Caco-2 (cell line): ENCODE data around the gene MEGF6. TPM values are rescaled to one million over a fixed set of nuclear protein-coding genes. Genes with fewer than 3 reads are reported as not detected.
A peak's percentile ranks its signal among the peaks of the same experiment; 100 is the strongest.

Experiments used
- BruUV-seq: library from RNA; stranded (reverse); fragments of 400-500 nt; replicated peaks from 2 replicates; lab custom pipeline; 2021; lab: Mats Ljungman, UMichigan
- CTCF ChIA-PET: fragments of 300-600 bp; sonication (Branson Sonifier 250); formaldehyde crosslinking; loops from one replicate; lab custom pipeline; 2022; ENCODE audit warnings: antibody characterized with exemption; lab: Charles Lee
- POLR2A ChIA-PET: fragments of 300-600 bp; sonication (Branson Sonifier 250); formaldehyde crosslinking; loops from one replicate; lab custom pipeline; 2022; ENCODE audit warnings: antibody characterized with exemption; lab: Charles Lee
- DNase-seq, 2 experiments: peaks; one replicate each; pipeline versions ENCODE4 v3.0.0 to v3.0.0-alpha.2; 2020 to 2022
- H3K27me3 ChIP-seq: replicated peaks from 2 replicates; pipeline ENCODE4 v1.6.0; 2011; ENCODE audit warnings: low read length; ENCODE audit not compliant: control insufficient read depth, insufficient read depth
- H3K36me3 ChIP-seq: 2 replicates; pipeline ENCODE4 v1.5.1; 2011; ENCODE audit warnings: low read length; ENCODE audit not compliant: control insufficient read depth, insufficient read depth
- H3K4me1 ChIP-seq: fragments of 250-450 bp; sonication (Bioruptor Pico); 2 replicates; pipeline ENCODE4 v1.5.1; 2020; ENCODE audit warnings: mild to moderate bottlenecking
- H3K4me3 ChIP-seq: 2 replicates; pipeline ENCODE4 v1.5.1; 2011; ENCODE audit warnings: low read depth, mild to moderate bottlenecking, control low read depth, low read length
- H3K9me3 ChIP-seq: fragments of 250-450 bp; sonication (Bioruptor Pico); 2 replicates; pipeline ENCODE4 v1.5.1; 2020; ENCODE audit warnings: mild to moderate bottlenecking, moderate library complexity
- H3K27ac Mint-ChIP-seq: one replicate; pipeline ENCODE4 v1.8.0; 2022; ENCODE audit warnings: mixed read lengths; ENCODE audit not compliant: unreplicated experiment
- H3K27me3 Mint-ChIP-seq: one replicate; pipeline ENCODE4 v1.8.0; 2022; ENCODE audit warnings: mixed read lengths; ENCODE audit not compliant: insufficient read depth, unreplicated experiment
- H3K36me3 Mint-ChIP-seq: one replicate; pipeline ENCODE4 v1.8.0; 2022; ENCODE audit warnings: mild to moderate bottlenecking, mixed read lengths; ENCODE audit not compliant: insufficient read depth, unreplicated experiment
- H3K4me1 Mint-ChIP-seq: one replicate; pipeline ENCODE4 v1.8.0; 2022; ENCODE audit warnings: low read depth, mixed read lengths; ENCODE audit not compliant: unreplicated experiment
- H3K4me3 Mint-ChIP-seq: one replicate; pipeline ENCODE4 v1.8.0; 2022; ENCODE audit warnings: mild to moderate bottlenecking, moderate library complexity, mixed read lengths; ENCODE audit not compliant: unreplicated experiment
- H3K9me3 Mint-ChIP-seq: one replicate; pipeline ENCODE4 v1.8.0; 2022; ENCODE audit warnings: mixed read lengths; ENCODE audit not compliant: unreplicated experiment
- intact Hi-C: fragments of 100-400 bp; cut with micrococcal nuclease; formaldehyde crosslinking; loops from one replicate; pipeline ENCODE4 v1.10.0; 2022; ENCODE audit not compliant: unreplicated experiment
- total RNA-seq: library from RNA; stranded (reverse); gene quantifications from 2 replicates; pipeline ENCODE4 v1.2.3, GENCODE V29; 2022
- TF ChIP-seq, protein P1 (sequence below), 2 experiments: fragments of 200-600 bp in 1 of 2; IDR thresholded peaks; 1 replicate in 1 of 2; 2 replicates in 1 of 2; pipeline versions ENCODE4 v1.5.1 to v1.8.0; 2011 to 2022; ENCODE audit warnings: antibody characterized with exemption in 1 of 2, control low read depth in 1 of 2, inconsistent platforms in 1 of 2, low read depth in 1 of 2, low read length in 1 of 2, mild to moderate bottlenecking in 1 of 2, moderate library complexity in 1 of 2; ENCODE audit not compliant: insufficient read depth in 1 of 2, severe bottlenecking in 1 of 2, unreplicated experiment in 1 of 2

Gene MEGF6
- total RNA-seq, 1 experiment from 2014 or later, result 13.3 TPM

DNA sequence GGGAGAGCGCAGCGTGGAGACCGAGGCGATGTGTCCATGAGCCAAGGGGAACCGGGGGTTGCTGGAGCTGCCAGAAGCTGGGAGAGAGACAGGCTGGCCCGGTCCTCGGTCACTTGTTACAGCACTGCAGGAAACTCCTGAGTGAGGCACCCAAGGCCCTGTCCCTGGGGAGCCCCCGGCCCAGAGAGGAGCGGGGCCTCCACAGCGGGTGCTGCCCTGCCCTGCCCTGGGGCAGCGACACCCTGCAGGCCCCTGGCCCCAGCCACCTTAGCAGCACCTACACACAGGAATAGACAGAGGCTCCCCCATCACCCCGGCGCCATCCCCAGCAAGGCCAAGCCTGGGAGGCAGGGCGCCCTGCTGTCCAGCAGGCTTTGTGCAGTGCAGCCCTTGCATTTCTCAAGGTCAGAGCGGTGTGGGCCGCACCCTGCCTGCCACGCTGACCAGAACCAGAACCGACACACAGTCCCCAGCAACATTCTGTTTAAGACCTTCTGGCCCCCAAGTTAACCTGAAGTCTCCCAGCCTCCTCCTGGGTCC is 6.6 kb upstream of the MEGF6 start:
- TF ChIP-seq, protein P1, sequence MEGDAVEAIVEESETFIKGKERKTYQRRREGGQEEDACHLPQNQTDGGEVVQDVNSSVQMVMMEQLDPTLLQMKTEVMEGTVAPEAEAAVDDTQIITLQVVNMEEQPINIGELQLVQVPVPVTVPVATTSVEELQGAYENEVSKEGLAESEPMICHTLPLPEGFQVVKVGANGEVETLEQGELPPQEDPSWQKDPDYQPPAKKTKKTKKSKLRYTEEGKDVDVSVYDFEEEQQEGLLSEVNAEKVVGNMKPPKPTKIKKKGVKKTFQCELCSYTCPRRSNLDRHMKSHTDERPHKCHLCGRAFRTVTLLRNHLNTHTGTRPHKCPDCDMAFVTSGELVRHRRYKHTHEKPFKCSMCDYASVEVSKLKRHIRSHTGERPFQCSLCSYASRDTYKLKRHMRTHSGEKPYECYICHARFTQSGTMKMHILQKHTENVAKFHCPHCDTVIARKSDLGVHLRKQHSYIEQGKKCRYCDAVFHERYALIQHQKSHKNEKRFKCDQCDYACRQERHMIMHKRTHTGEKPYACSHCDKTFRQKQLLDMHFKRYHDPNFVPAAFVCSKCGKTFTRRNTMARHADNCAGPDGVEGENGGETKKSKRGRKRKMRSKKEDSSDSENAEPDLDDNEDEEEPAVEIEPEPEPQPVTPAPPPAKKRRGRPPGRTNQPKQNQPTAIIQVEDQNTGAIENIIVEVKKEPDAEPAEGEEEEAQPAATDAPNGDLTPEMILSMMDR (IDR thresholded peaks at IDR 0.05; ENCODE audit: insufficient read depth in 1 of 2, low read depth in 1 of 2, low read length in 1 of 2, severe bottlenecking in 1 of 2, unreplicated experiment in 1 of 2), result no peak
- Mint-ChIP-seq H3K27me3 (no peaks in the 10 kb centered on the region), H3K4me3 (no peak overlapping the region), H3K9me3 (no peaks in the 10 kb centered on the region), H3K36me3 (peaks cover 5% of the 10 kb centered on the region), H3K27ac (no peak overlapping the region), H3K4me1 (peaks cover 34% of the 10 kb centered on the region)
- no peak for DNase-seq
- peaks cover 39% of the 10 kb centered on the region for H3K4me1 ChIP-seq
- CTCF ChIA-PET, result no interaction called here
- no peak overlapping the region for H3K4me3 ChIP-seq
- no peaks in the 10 kb centered on the region for H3K36me3 ChIP-seq
- no TSS peak for BruUV-seq
- intact Hi-C loops, result loop anchor here (2.0 kb wide), 1 partner anchor 165 kb away; no protein-coding TSS in a partner anchor
- H3K9me3 ChIP-seq, result no peaks in the 10 kb centered on the region
- no peaks in the 10 kb centered on the region for H3K27me3 ChIP-seq
- POLR2A ChIA-PET, result interaction anchor here (0.5 kb wide), 1 partner anchor 127 kb away, joined by 3 read pairs; no protein-coding TSS in a partner anchor

DNA sequence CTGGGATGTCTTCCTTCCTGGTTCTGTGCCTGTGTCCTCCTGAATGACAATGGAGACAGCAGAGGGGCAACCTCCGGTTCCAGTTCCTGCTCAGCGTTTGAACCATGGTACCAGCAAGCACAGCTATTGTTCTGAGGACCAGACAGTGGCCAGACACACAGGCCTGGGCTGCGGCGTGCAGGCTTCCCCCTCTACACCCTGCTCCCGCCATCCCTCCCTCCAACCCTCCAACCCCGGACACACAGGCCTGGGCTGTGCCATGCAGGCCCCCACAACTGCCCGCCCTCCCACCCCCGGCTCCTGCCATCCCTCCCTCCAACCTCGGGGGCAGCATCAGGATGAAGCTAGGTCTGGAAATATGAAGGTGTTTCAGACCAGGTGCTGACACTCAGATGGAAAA is 5.6 kb upstream of the MEGF6 start:
- Mint-ChIP-seq H3K4me1 (peaks cover 34% of the 10 kb centered on the region), H3K27ac (no peak overlapping the region), H3K9me3 (no peaks in the 10 kb centered on the region), H3K36me3 (peaks cover 5% of the 10 kb centered on the region), H3K27me3 (no peaks in the 10 kb centered on the region), H3K4me3 (no peak overlapping the region)
- H3K4me1 ChIP-seq, result peaks cover 49% of the 10 kb centered on the region
- no peaks in the 10 kb centered on the region for H3K9me3 ChIP-seq
- ChIA-PET CTCF (interaction anchor here (0.6 kb wide), 1 partner anchor 758 kb away, joined by 4 read pairs; no protein-coding TSS in a partner anchor), POLR2A (no interaction called here)
- H3K36me3 ChIP-seq, result no peaks in the 10 kb centered on the region
- intact Hi-C loops, result no loop called here
- H3K4me3 ChIP-seq, result no peak overlapping the region
- no peak for DNase-seq
- BruUV-seq, result no TSS peak
- TF ChIP-seq, protein P1 (IDR thresholded peaks at IDR 0.05; ENCODE audit: insufficient read depth in 1 of 2, low read depth in 1 of 2, low read length in 1 of 2, severe bottlenecking in 1 of 2, unreplicated experiment in 1 of 2), result no peak
- H3K27me3 ChIP-seq, result no peaks in the 10 kb centered on the region

DNA sequence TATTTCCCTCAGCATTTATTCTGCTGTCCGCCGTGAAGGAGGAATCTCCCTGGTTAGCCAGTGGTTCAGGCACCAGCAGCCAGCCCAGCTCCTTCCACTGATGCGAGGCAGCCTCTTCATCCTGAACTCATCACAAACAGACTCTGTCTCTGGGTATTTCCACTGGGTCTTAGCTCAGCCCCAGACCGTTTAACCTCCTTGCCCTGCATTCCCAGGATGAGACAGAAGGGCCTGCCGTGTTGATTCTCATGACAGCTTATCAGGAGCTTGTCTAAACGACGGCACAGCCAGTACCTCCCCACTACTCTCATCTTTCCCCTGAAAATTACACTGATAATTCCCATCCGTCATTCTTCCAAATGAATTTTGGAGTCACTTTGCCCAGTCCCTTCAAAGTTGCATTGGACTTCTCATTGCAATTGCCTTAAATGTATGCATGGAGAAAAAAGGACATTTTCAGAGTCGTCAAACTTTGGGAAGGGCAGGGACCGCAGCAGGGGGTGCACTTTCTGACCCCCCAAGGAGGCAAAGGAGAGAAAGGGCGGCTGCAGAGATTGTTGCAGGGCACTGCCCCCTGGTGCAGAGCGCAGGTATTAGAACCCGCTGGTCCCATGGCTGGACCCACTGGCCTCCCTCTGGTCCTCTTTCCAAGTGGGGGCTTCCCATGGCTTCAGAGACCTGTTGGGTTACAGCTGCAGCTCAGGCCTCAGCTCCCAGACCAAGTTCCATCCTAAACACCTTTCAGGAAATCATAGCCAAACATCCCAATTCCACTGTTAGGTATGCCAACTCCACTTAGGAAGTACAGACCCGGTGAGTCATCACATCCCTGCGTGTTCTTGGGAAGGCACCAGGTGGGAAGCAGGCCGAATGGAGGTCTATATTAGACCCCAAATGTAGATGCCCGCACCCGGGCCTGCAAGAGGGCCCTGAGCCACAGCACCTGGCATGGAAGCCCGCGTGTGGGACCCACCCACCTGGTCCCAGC is 3.7 kb upstream of the MEGF6 start:
- no peak overlapping the region for H3K4me3 Mint-ChIP-seq

More for the DNA sequence above, 3.7 kb upstream of the MEGF6 start:
- Histone ChIP-seq H3K27me3 (no peaks in the 10 kb centered on the region), H3K4me1 (peaks cover 47% of the 10 kb centered on the region), H3K36me3 (no peaks in the 10 kb centered on the region), H3K9me3 (no peaks in the 10 kb centered on the region), H3K4me3 (no peak overlapping the region)
- H3K27ac Mint-ChIP-seq, result peak overlapping the region; percentile 94
- CTCF ChIA-PET, result interaction anchor here (0.6 to 1.2 kb wide), 4 partner anchors 27 to 1233 kb away, joined by 3 to 5 read pairs (median 4); no protein-coding TSS in a partner anchor
- peaks cover 5% of the 10 kb centered on the region for H3K36me3 Mint-ChIP-seq
- TF ChIP-seq, protein P1 (IDR thresholded peaks at IDR 0.05; ENCODE audit: insufficient read depth in 1 of 2, low read depth in 1 of 2, low read length in 1 of 2, severe bottlenecking in 1 of 2, unreplicated experiment in 1 of 2), result peak; percentile 48 to 50
- BruUV-seq, result no TSS peak
- peak in 1 of 2 experiments; percentile 38 for DNase-seq
- intact Hi-C loops, result loop anchor here (1.0 kb wide), 2 partner anchors 50 to 124 kb away; no protein-coding TSS in a partner anchor
- no peaks in the 10 kb centered on the region for H3K27me3 Mint-ChIP-seq
- POLR2A ChIA-PET, result no interaction called here
- peaks cover 27% of the 10 kb centered on the region for H3K4me1 Mint-ChIP-seq
- H3K9me3 Mint-ChIP-seq, result no peaks in the 10 kb centered on the region
